ENCODE data around the gene RAG1.

Gene RAG1

DNA sequence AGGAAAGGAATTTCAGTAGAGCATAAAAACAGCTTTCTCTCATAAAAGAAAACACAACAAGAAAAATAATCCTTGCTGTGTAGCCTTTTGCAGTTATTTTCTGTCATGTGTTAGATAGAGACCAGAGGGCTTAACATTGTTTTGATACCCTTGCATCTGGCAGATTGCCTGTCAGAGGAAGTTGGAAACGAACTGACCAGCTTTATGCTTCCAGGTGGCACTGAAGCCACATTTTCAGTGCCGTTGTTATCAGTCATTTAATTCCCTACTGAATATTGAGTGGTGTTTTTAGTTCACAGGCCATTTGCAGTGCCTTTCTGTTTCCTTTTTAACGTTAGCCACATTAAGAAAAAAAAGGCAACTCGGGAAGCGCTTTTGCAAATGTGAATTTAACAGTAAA is 51.7 kb downstream of the RAG1 start:
- no peaks in the 10 kb centered on the region for H3K9me3 ChIP-seq
- peak overlapping the region; percentile 12; the same call in 1 of the 2 replicates for H3K4me3 ChIP-seq (ENCODE audit: low read depth, low read length)
- peak; percentile 52 for DNase-seq
- TF ChIP-seq, protein P1, sequence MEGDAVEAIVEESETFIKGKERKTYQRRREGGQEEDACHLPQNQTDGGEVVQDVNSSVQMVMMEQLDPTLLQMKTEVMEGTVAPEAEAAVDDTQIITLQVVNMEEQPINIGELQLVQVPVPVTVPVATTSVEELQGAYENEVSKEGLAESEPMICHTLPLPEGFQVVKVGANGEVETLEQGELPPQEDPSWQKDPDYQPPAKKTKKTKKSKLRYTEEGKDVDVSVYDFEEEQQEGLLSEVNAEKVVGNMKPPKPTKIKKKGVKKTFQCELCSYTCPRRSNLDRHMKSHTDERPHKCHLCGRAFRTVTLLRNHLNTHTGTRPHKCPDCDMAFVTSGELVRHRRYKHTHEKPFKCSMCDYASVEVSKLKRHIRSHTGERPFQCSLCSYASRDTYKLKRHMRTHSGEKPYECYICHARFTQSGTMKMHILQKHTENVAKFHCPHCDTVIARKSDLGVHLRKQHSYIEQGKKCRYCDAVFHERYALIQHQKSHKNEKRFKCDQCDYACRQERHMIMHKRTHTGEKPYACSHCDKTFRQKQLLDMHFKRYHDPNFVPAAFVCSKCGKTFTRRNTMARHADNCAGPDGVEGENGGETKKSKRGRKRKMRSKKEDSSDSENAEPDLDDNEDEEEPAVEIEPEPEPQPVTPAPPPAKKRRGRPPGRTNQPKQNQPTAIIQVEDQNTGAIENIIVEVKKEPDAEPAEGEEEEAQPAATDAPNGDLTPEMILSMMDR (IDR thresholded peaks at IDR 0.05; ENCODE audit: low read depth, low read length): no peak
- no peaks in the 10 kb centered on the region for H3K27me3 ChIP-seq
- peaks cover 18% of the 10 kb centered on the region for H3K4me1 ChIP-seq
- H3K36me3 ChIP-seq: no peaks in the 10 kb centered on the region

- H3K36me3 ChIP-seq: no peaks in the 10 kb centered on the region
- no peak for DNase-seq
- H3K9me3 ChIP-seq: no peaks in the 10 kb centered on the region
- no peak overlapping the region for H3K4me3 ChIP-seq (ENCODE audit: low read depth, low read length)
- H3K4me1 ChIP-seq: peaks cover 18% of the 10 kb centered on the region
- no peaks in the 10 kb centered on the region for H3K27me3 ChIP-seq
- TF ChIP-seq, protein P1 (IDR thresholded peaks at IDR 0.05; ENCODE audit: low read depth, low read length): no peak
Measured at GRCh38 chr11:36620246-36620645, 52.4 kb downstream of the RAG1 start.

GRCh38 chr11:36622431-36623136 is 54.8 kb downstream of the RAG1 start:
- Histone ChIP-seq H3K36me3 (no peaks in the 10 kb centered on the region), H3K4me3 (ENCODE audit: low read depth, low read length) (no peak overlapping the region), H3K9me3 (no peaks in the 10 kb centered on the region), H3K4me1 (peaks cover 18% of the 10 kb centered on the region), H3K27me3 (no peaks in the 10 kb centered on the region)
- TF ChIP-seq, protein P1 (IDR thresholded peaks at IDR 0.05; ENCODE audit: low read depth, low read length): peak; percentile 72
- peak; percentile 30 for DNase-seq

GRCh38 chr11:36623494-36623893 is 55.7 kb downstream of the RAG1 start:
- Histone ChIP-seq H3K4me3 (ENCODE audit: low read depth, low read length) (no peak overlapping the region), H3K36me3 (no peaks in the 10 kb centered on the region), H3K27me3 (no peaks in the 10 kb centered on the region), H3K9me3 (no peaks in the 10 kb centered on the region), H3K4me1 (peaks cover 11% of the 10 kb centered on the region)
- TF ChIP-seq, protein P1 (IDR thresholded peaks at IDR 0.05; ENCODE audit: low read depth, low read length): no peak
- no peak for DNase-seq

DNA sequence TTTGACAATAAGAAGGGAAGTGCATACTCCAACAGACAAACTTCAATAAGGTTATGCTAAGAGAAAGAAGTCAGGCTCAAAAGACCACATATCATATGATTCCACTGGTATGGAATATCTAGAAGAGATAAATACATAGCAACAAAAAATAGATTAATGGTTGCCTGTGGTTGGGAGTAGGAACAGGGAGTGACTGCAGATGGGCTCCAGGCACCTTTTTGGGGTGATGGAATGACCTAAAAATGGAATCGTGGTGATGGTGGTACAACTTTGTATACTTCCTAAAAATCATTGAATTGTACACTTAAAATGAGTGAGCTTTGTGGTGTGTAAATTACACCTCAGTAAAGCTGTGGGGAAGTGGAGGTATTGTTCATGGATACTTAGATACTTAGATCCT is 59.2 kb downstream of the RAG1 start:
- H3K4me3 ChIP-seq (ENCODE audit: low read depth, low read length): no peak overlapping the region
- peaks cover 3% of the 10 kb centered on the region; the same call in 1 of the 2 replicates for H3K4me1 ChIP-seq
- no peaks in the 10 kb centered on the region for H3K9me3 ChIP-seq
- DNase-seq: no peak
- TF ChIP-seq, protein P1 (IDR thresholded peaks at IDR 0.05; ENCODE audit: low read depth, low read length): no peak
- H3K27me3 ChIP-seq: no peaks in the 10 kb centered on the region
- H3K36me3 ChIP-seq: no peaks in the 10 kb centered on the region

DNA sequence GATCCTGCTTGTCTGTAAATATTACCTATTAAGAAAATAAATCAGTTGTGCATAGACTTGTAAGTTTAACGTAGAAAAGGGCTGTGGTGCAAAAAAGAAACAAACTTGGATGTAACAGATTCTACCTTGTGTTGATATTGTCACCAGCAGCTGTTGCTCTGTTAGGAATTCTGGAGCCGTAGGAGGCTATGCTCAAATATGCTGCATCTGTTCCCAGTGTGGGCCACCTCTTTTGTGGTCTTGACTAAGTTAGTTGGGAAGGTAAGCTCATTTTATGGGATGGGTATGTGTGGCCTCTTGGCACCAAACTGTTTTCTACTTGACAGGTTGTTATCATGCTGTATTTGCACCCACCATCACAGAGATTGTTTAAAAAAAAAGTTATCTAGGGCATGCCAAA is 59.7 kb downstream of the RAG1 start:
- Histone ChIP-seq H3K4me1 (peaks cover 2% of the 10 kb centered on the region; the same call in 1 of the 2 replicates), H3K27me3 (no peaks in the 10 kb centered on the region), H3K36me3 (no peaks in the 10 kb centered on the region), H3K9me3 (no peaks in the 10 kb centered on the region), H3K4me3 (ENCODE audit: low read depth, low read length) (no peak overlapping the region)
- DNase-seq: no peak
- TF ChIP-seq, protein P1 (IDR thresholded peaks at IDR 0.05; ENCODE audit: low read depth, low read length): no peak

Data from BE2C (cell line).